ENCODE measurements around the gene PIGV.

DNA sequence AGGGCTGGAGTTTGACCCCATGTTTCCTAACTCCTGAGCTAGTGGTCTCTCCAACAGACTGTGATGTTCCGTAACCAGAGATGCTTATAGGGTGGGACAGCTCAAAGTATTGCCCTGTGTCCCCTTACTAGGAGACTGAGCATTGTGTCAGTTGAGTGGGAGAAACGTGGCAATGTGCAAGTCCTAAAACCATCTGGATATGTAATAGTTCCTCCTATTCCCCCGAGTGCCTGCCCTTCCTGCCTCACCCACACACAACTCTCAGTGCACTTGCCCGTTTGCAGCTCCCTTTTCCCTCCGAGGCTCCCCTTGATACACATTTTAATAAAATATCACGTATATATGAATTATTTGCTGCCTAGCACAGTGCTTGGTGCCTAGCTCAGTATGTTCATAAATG is 3.4 kb downstream of the PIGV start:
- TF ChIP-seq CTCF (IDR thresholded peaks at IDR 0.05 in 2 of 3, conservative IDR thresholded peaks at IDR 0.05 in 1 of 3; ENCODE audit: borderline replicate concordance in 1 of 3, insufficient read depth in 1 of 3, low read depth in 2 of 3, low read length in 2 of 3): no peak
- TF ChIP-seq POLR2A (IDR thresholded peaks at IDR 0.05; ENCODE audit: borderline replicate concordance, extremely low read depth, insufficient read depth, insufficient read length): no peak
- TF ChIP-seq EGR1 (IDR thresholded peaks at IDR 0.05; ENCODE audit: low read depth): no peak
- no peak for TF ChIP-seq POLR2AphosphoS5 (IDR thresholded peaks at IDR 0.05; ENCODE audit: low read depth, low read length)
- TF ChIP-seq SP1 (IDR thresholded peaks at IDR 0.05; ENCODE audit: low read depth): no peak
- TF ChIP-seq EZH2phosphoT487 (IDR thresholded peaks at IDR 0.05; ENCODE audit: borderline replicate concordance): no peak
- no peak for TF ChIP-seq EZH2 (IDR thresholded peaks at IDR 0.05)
- TF ChIP-seq ZFX (IDR thresholded peaks at IDR 0.05): no peak
- no peak for TF ChIP-seq RAD21 (IDR thresholded peaks at IDR 0.05; ENCODE audit: low read depth)
- no peak for TF ChIP-seq CEBPB (IDR thresholded peaks at IDR 0.05; ENCODE audit: low read depth)
- no peak for TF ChIP-seq YY1 (IDR thresholded peaks at IDR 0.05; ENCODE audit: extremely low read depth, insufficient replicate concordance, low read depth, low read length)
- no peak for TF ChIP-seq ZNF274 (IDR thresholded peaks at IDR 0.05; ENCODE audit: low read depth, low read length)
- no peak for TF ChIP-seq ATF3 (IDR thresholded peaks at IDR 0.05)
- TF ChIP-seq, protein P1, sequence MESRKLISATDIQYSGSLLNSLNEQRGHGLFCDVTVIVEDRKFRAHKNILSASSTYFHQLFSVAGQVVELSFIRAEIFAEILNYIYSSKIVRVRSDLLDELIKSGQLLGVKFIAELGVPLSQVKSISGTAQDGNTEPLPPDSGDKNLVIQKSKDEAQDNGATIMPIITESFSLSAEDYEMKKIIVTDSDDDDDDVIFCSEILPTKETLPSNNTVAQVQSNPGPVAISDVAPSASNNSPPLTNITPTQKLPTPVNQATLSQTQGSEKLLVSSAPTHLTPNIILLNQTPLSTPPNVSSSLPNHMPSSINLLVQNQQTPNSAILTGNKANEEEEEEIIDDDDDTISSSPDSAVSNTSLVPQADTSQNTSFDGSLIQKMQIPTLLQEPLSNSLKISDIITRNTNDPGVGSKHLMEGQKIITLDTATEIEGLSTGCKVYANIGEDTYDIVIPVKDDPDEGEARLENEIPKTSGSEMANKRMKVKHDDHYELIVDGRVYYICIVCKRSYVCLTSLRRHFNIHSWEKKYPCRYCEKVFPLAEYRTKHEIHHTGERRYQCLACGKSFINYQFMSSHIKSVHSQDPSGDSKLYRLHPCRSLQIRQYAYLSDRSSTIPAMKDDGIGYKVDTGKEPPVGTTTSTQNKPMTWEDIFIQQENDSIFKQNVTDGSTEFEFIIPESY (IDR thresholded peaks at IDR 0.05; ENCODE audit: extremely low read depth, insufficient replicate concordance, low read length): no peak

Data from HCT116 (cell line).